ENCODE results near the gene GHRL. TPM values are rescaled to one million over a fixed set of nuclear protein-coding genes. Genes with fewer than 3 reads are reported as not detected.

GHRL gene
- total RNA-seq, result not detected in 3 replicates
- long read RNA-seq, partial matches to known transcripts, result 0 of 2 reads
- long read RNA-seq, other reads (novel, unspliced or antisense), result 2 of 2 reads

- TF ChIP-seq CTCF (IDR thresholded peaks at IDR 0.05), result no peak
- no peak within 1 kb of the TSS for H3K4me3 Mint-ChIP-seq (ENCODE audit: unreplicated experiment)
- peaks cover 8% of the 10 kb centered on the region for H3K36me3 Mint-ChIP-seq (ENCODE audit: low read depth)
- H3K27me3 Mint-ChIP-seq (ENCODE audit: low read depth), result no peaks in the 10 kb centered on the region
- H3K27ac Mint-ChIP-seq (ENCODE audit: unreplicated experiment), result peak within 1 kb of the TSS; percentile 17
- H3K9me3 Mint-ChIP-seq (ENCODE audit: low read depth), result no peaks in the 10 kb centered on the region
- peak; percentile 37 for DNase-seq (ENCODE audit: low spot score)
- peaks cover 21% of the 10 kb centered on the region for H3K4me1 Mint-ChIP-seq (ENCODE audit: low read depth)
Measured at GRCh38 chr3:10292505-10293419, at the start of gene GHRL. TSS of gene GHRL (minus strand) at chr3:10292947. CDS start at chr3:10290180, 2,767 bp downstream.

GRCh38 chr3:10341901-10342398 is 49.2 kb upstream of the GHRL start:
- Mint-ChIP-seq H3K27me3 (ENCODE audit: low read depth) (peaks cover 22% of the 10 kb centered on the region), H3K4me3 (ENCODE audit: unreplicated experiment) (no peak overlapping the region), H3K9me3 (ENCODE audit: low read depth) (no peaks in the 10 kb centered on the region), H3K27ac (ENCODE audit: unreplicated experiment) (no peak overlapping the region), H3K36me3 (ENCODE audit: low read depth) (no peaks in the 10 kb centered on the region), H3K4me1 (ENCODE audit: low read depth) (no peaks in the 10 kb centered on the region)
- DNase-seq (ENCODE audit: low spot score), result peak; percentile 50
- no peak for TF ChIP-seq CTCF (IDR thresholded peaks at IDR 0.05)

GRCh38 chr3:10340476-10340875 is 47.7 kb upstream of the GHRL start:
- Mint-ChIP-seq H3K27me3 (ENCODE audit: low read depth) (peaks cover 24% of the 10 kb centered on the region), H3K4me1 (ENCODE audit: low read depth) (no peaks in the 10 kb centered on the region), H3K9me3 (ENCODE audit: low read depth) (no peaks in the 10 kb centered on the region), H3K36me3 (ENCODE audit: low read depth) (no peaks in the 10 kb centered on the region), H3K4me3 (ENCODE audit: unreplicated experiment) (no peak overlapping the region), H3K27ac (ENCODE audit: unreplicated experiment) (no peak overlapping the region)
- DNase-seq (ENCODE audit: low spot score), result peak; percentile 66
- no peak for TF ChIP-seq CTCF (IDR thresholded peaks at IDR 0.05)

DNA sequence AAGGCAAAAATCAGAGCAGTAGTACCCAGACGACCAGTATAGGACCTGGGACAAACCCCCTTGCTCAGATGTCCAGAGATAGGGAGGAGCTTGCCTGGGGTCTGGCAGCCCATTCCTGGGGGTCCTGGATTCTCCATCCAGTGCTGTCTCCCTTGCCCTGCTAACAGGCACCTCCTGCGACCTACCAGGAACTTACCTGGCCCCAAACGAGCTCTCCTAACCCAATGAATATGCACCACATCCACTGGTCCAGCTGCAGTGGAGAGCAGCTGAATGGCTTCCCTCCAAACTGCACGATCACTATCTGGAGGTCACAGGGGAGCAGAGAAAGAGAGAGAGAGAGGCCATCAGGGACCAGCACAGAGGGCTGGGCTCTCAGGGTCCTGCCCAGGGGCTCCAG is 47.3 kb upstream of the GHRL start:
- no peak for DNase-seq (ENCODE audit: low spot score)
- Mint-ChIP-seq H3K9me3 (ENCODE audit: low read depth) (no peaks in the 10 kb centered on the region), H3K27me3 (ENCODE audit: low read depth) (peaks cover 24% of the 10 kb centered on the region), H3K4me3 (ENCODE audit: unreplicated experiment) (no peak overlapping the region), H3K36me3 (ENCODE audit: low read depth) (no peaks in the 10 kb centered on the region), H3K4me1 (ENCODE audit: low read depth) (no peaks in the 10 kb centered on the region), H3K27ac (ENCODE audit: unreplicated experiment) (no peak overlapping the region)
- no peak for TF ChIP-seq CTCF (IDR thresholded peaks at IDR 0.05)

- H3K4me3 Mint-ChIP-seq (ENCODE audit: unreplicated experiment), result no peak overlapping the region
- no peaks in the 10 kb centered on the region for H3K9me3 Mint-ChIP-seq (ENCODE audit: low read depth)
- TF ChIP-seq CTCF (IDR thresholded peaks at IDR 0.05), result no peak
Measured at GRCh38 chr3:10339376-10339955, 46.7 kb upstream of the GHRL start.

More at GRCh38 chr3:10339376-10339955, 46.7 kb upstream of the GHRL start:
- peak; percentile 65 for DNase-seq (ENCODE audit: low spot score)
- no peaks in the 10 kb centered on the region for H3K36me3 Mint-ChIP-seq (ENCODE audit: low read depth)
- peaks cover 27% of the 10 kb centered on the region for H3K27me3 Mint-ChIP-seq (ENCODE audit: low read depth)
- no peak overlapping the region for H3K27ac Mint-ChIP-seq (ENCODE audit: unreplicated experiment)
- H3K4me1 Mint-ChIP-seq (ENCODE audit: low read depth), result no peaks in the 10 kb centered on the region

Measured in chondrocyte (in vitro differentiated cells).